ENCODE data around the gene HOOK2. TPM values are rescaled to one million over a fixed set of nuclear protein-coding genes. Genes with fewer than 3 reads are reported as not detected.

The HOOK2 gene
- total and polyA plus RNA-seq, 2 of the 8 experiments (the other 6 are each of a cell fraction or from before 2014, with no cell fraction given): 23.8 to 63.2 TPM

GRCh38 chr19:12778905-12779161 is 3.5 kb upstream of the HOOK2 start:
- peak overlapping the region; percentile 22; the same call in 1 of the 2 replicates for H3K27ac ChIP-seq (ENCODE audit: low read depth, low read length)
- no peak overlapping the region; the same call in 1 of the 2 replicates for H2AK5ac ChIP-seq (ENCODE audit: low read depth, low read length)
- H4K91ac ChIP-seq (replicated peaks; ENCODE audit: insufficient read length, low read length): peak overlapping the region; percentile 80
- peaks cover 27% of the 10 kb centered on the region; the same call in 1 of the 2 replicates for H3K23me2 ChIP-seq (ENCODE audit: low read depth, low read length)
- H3K36me3 ChIP-seq (ENCODE audit: control insufficient read depth in 2 of 4, insufficient read depth in 4 of 4, low read length in 3 of 4): no peaks in the 10 kb centered on the region
- H3K18ac ChIP-seq (ENCODE audit: extremely low read depth, low read length): peak overlapping the region; percentile 81
- TF ChIP-seq CBX8 (IDR thresholded peaks at IDR 0.05; ENCODE audit: borderline replicate concordance, low read depth, low read length) (no peak), KDM5A (IDR thresholded peaks at IDR 0.05; ENCODE audit: low read length) (no peak), ZNF274 (IDR thresholded peaks at IDR 0.05; ENCODE audit: borderline replicate concordance, extremely low read depth, low read length) (no peak), CREB1 (IDR thresholded peaks at IDR 0.05) (no peak), E2F6 (IDR thresholded peaks at IDR 0.05) (no peak), EZH2 (IDR thresholded peaks at IDR 0.05; ENCODE audit: low read depth, low read length, severe bottlenecking) (no peak), CTBP2 (IDR thresholded peaks at IDR 0.05; ENCODE audit: borderline replicate concordance, insufficient read depth, insufficient read length, low read length) (peak; percentile 40)
- peak overlapping the region; percentile 8 for H3K4ac ChIP-seq (replicated peaks; ENCODE audit: insufficient read length, low read depth, low read length)
- no peak overlapping the region for H2BK120ac ChIP-seq (replicated peaks; ENCODE audit: low read depth, low read length)
- peak overlapping the region; percentile 35; the same call in 1 of the 2 replicates for H2BK12ac ChIP-seq (ENCODE audit: low read depth, low read length)
- H2BK20ac ChIP-seq (ENCODE audit: low read length): no peak overlapping the region
- 23% methylated on average over 6 of the region's 6 CpGs; no CpG with 5 or more reads in 1 of the 2 experiments for WGBS, 2 experiments (ENCODE audit: extremely low coverage in 1 of 2, insufficient coverage in 1 of 2, insufficient read length in 1 of 2, insufficient replicate concordance in 2 of 2, low coverage in 1 of 2, low lambda C conversion rate in 2 of 2, missing lambda C conversion rate in 1 of 2)
- H4K5ac ChIP-seq (ENCODE audit: insufficient read length, low read depth, low read length): peak overlapping the region; percentile 84
- no peak for DNase-seq (ENCODE audit: low read depth in 1 of 2, low spot score in 2 of 2)
- peak overlapping the region; percentile 36 for H4K8ac ChIP-seq (ENCODE audit: extremely low read depth, insufficient read depth, low read length)
- H3K4me1 ChIP-seq (replicated peaks in 1 of 4; ENCODE audit: control insufficient read depth in 3 of 4, insufficient read depth in 4 of 4, low read length in 3 of 4): peaks cover 4 to 30% (median 22%) of the 10 kb centered on the region in 4 experiments
- H3K4me2 ChIP-seq (ENCODE audit: insufficient read depth in 1 of 2, low read depth in 2 of 2, low read length in 2 of 2): peak overlapping the region; percentile 93 to 94
- no peaks in the 10 kb centered on the region for H4K20me1 ChIP-seq (replicated peaks in 1 of 2; ENCODE audit: control insufficient read depth in 1 of 2, insufficient read depth in 2 of 2, low read length in 2 of 2)
- H3K27me3 ChIP-seq (replicated peaks in 1 of 4; ENCODE audit: control insufficient read depth in 3 of 4, extremely low read depth in 1 of 4, insufficient read depth in 3 of 4, low read length in 3 of 4): no peaks in the 10 kb centered on the region
- no peak overlapping the region for H3K14ac ChIP-seq (ENCODE audit: insufficient read length)
- no peak overlapping the region for H2AFZ ChIP-seq (ENCODE audit: low read length)
- H3K79me1 ChIP-seq (ENCODE audit: low read depth, low read length): no peaks in the 10 kb centered on the region
- no peak overlapping the region for H3K23ac ChIP-seq (ENCODE audit: insufficient read length)
- peak overlapping the region; percentile 85 for H2BK5ac ChIP-seq (ENCODE audit: low read depth, low read length)
- no peak overlapping the region for H2BK15ac ChIP-seq (ENCODE audit: low read length)
- no peak for FAIRE-seq
- POLR2A ChIA-PET (ENCODE audit: partially characterized antibody): interaction anchor here (1.0 to 16.6 kb wide), 9 partner anchors 9 to 155 kb away, joined by 3 to 317 read pairs (median 7); partner anchors contain the start of genes FARSA, GET3, JUNB and PRDX2
- no peaks in the 10 kb centered on the region for H3K9me3 ChIP-seq (ENCODE audit: insufficient read depth in 2 of 2, low read depth in 1 of 2, low read length in 1 of 2)
- H3K9ac ChIP-seq (replicated peaks in 1 of 4; ENCODE audit: extremely low read depth in 1 of 4, low read depth in 3 of 4, low read length in 3 of 4): peak overlapping the region in 2 of 4 experiments; percentile 31 to 38; a peak in 3 of 7 replicates
- CTCF ChIA-PET (ENCODE audit: partially characterized antibody): interaction anchor here (0.6 to 11.2 kb wide), 13 partner anchors 9 to 71 kb away, joined by 3 to 277 read pairs (median 4); partner anchors contain the start of genes JUNB, RTBDN and THSD8
- no peak overlapping the region for H3K56ac ChIP-seq (replicated peaks; ENCODE audit: insufficient read length, low read depth, low read length)
- H3K4me3 ChIP-seq (ENCODE audit: extremely low read depth in 1 of 4, insufficient read depth in 2 of 4, low read depth in 3 of 4, low read length in 4 of 4): peak overlapping the region; percentile 40 to 69 (median 62); a peak in 6 of 8 replicates
- H3K79me2 ChIP-seq (ENCODE audit: control insufficient read depth in 1 of 2, insufficient read depth in 2 of 2, low read length in 2 of 2): no peaks in the 10 kb centered on the region
